Measurements from ENCODE around the gene COL7A1.
"Not testable (repeated sequence)": the region's sequence is repeated elsewhere in the genome, so short reads cannot be mapped to it uniquely, and the experiment has no call there.

Gene COL7A1

GRCh38 chr3:48535578-48535977 is 59.6 kb downstream of the COL7A1 start:
- CTCF ChIA-PET, result no interaction called here
- DNase-seq (ENCODE audit: extremely low spot score), result no peak
- POLR2A ChIA-PET, result no interaction called here
- no peak for TF ChIP-seq SUZ12 (IDR thresholded peaks at IDR 0.05)
- TF ChIP-seq FOXM1 (IDR thresholded peaks at IDR 0.05; ENCODE audit: borderline replicate concordance), result no peak
- no peak for TF ChIP-seq HDGF (IDR thresholded peaks at IDR 0.05; ENCODE audit: borderline replicate concordance)
- no peak for TF ChIP-seq ELF4 (IDR thresholded peaks at IDR 0.05)
- TF ChIP-seq ZNF384 (IDR thresholded peaks at IDR 0.05), result no peak
- no peak for TF ChIP-seq LEF1 (IDR thresholded peaks at IDR 0.05; ENCODE audit: borderline replicate concordance)
- no peak for TF ChIP-seq L3MBTL2 (conservative IDR thresholded peaks at IDR 0.05)
- TF ChIP-seq NFRKB (IDR thresholded peaks at IDR 0.05), result no peak
- no peak for TF ChIP-seq TARDBP (IDR thresholded peaks at IDR 0.05)
- no peak for TF ChIP-seq SP1 (IDR thresholded peaks at IDR 0.05)
- TF ChIP-seq CTBP1 (IDR thresholded peaks at IDR 0.05; ENCODE audit: borderline replicate concordance), result no peak
- no peak for TF ChIP-seq PKNOX1 (IDR thresholded peaks at IDR 0.05)
- TF ChIP-seq BHLHE40 (IDR thresholded peaks at IDR 0.05; ENCODE audit: borderline replicate concordance), result no peak
- TF ChIP-seq FOXK2 (IDR thresholded peaks at IDR 0.05), result no peak
- no peak for TF ChIP-seq FOXA1 (IDR thresholded peaks at IDR 0.05)
- TF ChIP-seq ARNT (IDR thresholded peaks at IDR 0.05), result no peak

- DNase-seq (ENCODE audit: extremely low spot score), result no peak
- CTCF ChIA-PET, result interaction anchor here (1.1 kb wide), 1 partner anchor 97 kb away, joined by 3 read pairs; no protein-coding TSS in a partner anchor
- POLR2A ChIA-PET, result no interaction called here
- TF ChIP-seq FOXA1 (IDR thresholded peaks at IDR 0.05) (no peak), ZNF384 (IDR thresholded peaks at IDR 0.05) (no peak), TARDBP (IDR thresholded peaks at IDR 0.05) (no peak), ARNT (IDR thresholded peaks at IDR 0.05) (no peak), SUZ12 (IDR thresholded peaks at IDR 0.05) (no peak), L3MBTL2 (conservative IDR thresholded peaks at IDR 0.05) (no peak), CTBP1 (IDR thresholded peaks at IDR 0.05; ENCODE audit: borderline replicate concordance) (no peak)
Measured at GRCh38 chr3:48532977-48533337, 62.2 kb downstream of the COL7A1 start.

GRCh38 chr3:48532271-48532976 is 62.7 kb downstream of the COL7A1 start:
- ChIA-PET CTCF (interaction anchor here (1.1 kb wide), 1 partner anchor 96 kb away, joined by 3 read pairs; no protein-coding TSS in a partner anchor), POLR2A (no interaction called here)
- TF ChIP-seq NFRKB (IDR thresholded peaks at IDR 0.05) (no peak), TARDBP (IDR thresholded peaks at IDR 0.05) (no peak), FOXA1 (IDR thresholded peaks at IDR 0.05) (no peak)
- no peak for DNase-seq (ENCODE audit: extremely low spot score)

- CTCF ChIA-PET, result interaction anchor here (0.5 to 0.6 kb wide), 2 partner anchors 57 to 143 kb away, joined by 3 to 10 read pairs; no protein-coding TSS in a partner anchor
- DNase-seq (ENCODE audit: extremely low spot score); POLR2A ChIA-PET: not testable (repeated sequence)
Measured at GRCh38 chr3:48530701-48531100, 64.4 kb downstream of the COL7A1 start.

GRCh38 chr3:48528754-48529153 is 66.4 kb downstream of the COL7A1 start:
- ChIA-PET POLR2A (interaction anchor here (1.2 kb wide), 1 partner anchor 89 kb away, joined by 3 read pairs; the partner anchor contains the start of gene CCDC51), CTCF (no interaction called here)
- no peak for TF ChIP-seq FOXK2 (IDR thresholded peaks at IDR 0.05)
- no peak for TF ChIP-seq SP1 (IDR thresholded peaks at IDR 0.05)
- no peak for TF ChIP-seq NFRKB (IDR thresholded peaks at IDR 0.05)
- TF ChIP-seq TARDBP (IDR thresholded peaks at IDR 0.05), result no peak
- no peak for TF ChIP-seq BHLHE40 (IDR thresholded peaks at IDR 0.05; ENCODE audit: borderline replicate concordance)
- TF ChIP-seq ELF4 (IDR thresholded peaks at IDR 0.05), result no peak
- no peak for TF ChIP-seq FOXM1 (IDR thresholded peaks at IDR 0.05; ENCODE audit: borderline replicate concordance)
- TF ChIP-seq FOXA1 (IDR thresholded peaks at IDR 0.05), result no peak
- TF ChIP-seq ARNT (IDR thresholded peaks at IDR 0.05), result no peak
- no peak for TF ChIP-seq CTBP1 (IDR thresholded peaks at IDR 0.05; ENCODE audit: borderline replicate concordance)
- no peak for TF ChIP-seq SUZ12 (IDR thresholded peaks at IDR 0.05)
- TF ChIP-seq LEF1 (IDR thresholded peaks at IDR 0.05; ENCODE audit: borderline replicate concordance), result no peak
- no peak for TF ChIP-seq PKNOX1 (IDR thresholded peaks at IDR 0.05)
- no peak for TF ChIP-seq HDGF (IDR thresholded peaks at IDR 0.05; ENCODE audit: borderline replicate concordance)
- DNase-seq (ENCODE audit: extremely low spot score), result no peak

GRCh38 chr3:48528048-48528447 is 67.1 kb downstream of the COL7A1 start:
- POLR2A ChIA-PET, result interaction anchor here (1.2 kb wide), 1 partner anchor 88 kb away, joined by 3 read pairs; the partner anchor contains the start of gene CCDC51

More at GRCh38 chr3:48528048-48528447, 67.1 kb downstream of the COL7A1 start:
- CTCF ChIA-PET, result no interaction called here
- TF ChIP-seq CTBP1 (IDR thresholded peaks at IDR 0.05; ENCODE audit: borderline replicate concordance) (no peak), BHLHE40 (IDR thresholded peaks at IDR 0.05; ENCODE audit: borderline replicate concordance) (no peak), FOXK2 (IDR thresholded peaks at IDR 0.05) (no peak), PKNOX1 (IDR thresholded peaks at IDR 0.05) (no peak), ELF4 (IDR thresholded peaks at IDR 0.05) (no peak), SP1 (IDR thresholded peaks at IDR 0.05) (no peak), ARNT (IDR thresholded peaks at IDR 0.05) (no peak), FOXM1 (IDR thresholded peaks at IDR 0.05; ENCODE audit: borderline replicate concordance) (no peak), FOXA1 (IDR thresholded peaks at IDR 0.05) (no peak), LEF1 (IDR thresholded peaks at IDR 0.05; ENCODE audit: borderline replicate concordance) (no peak), L3MBTL2 (conservative IDR thresholded peaks at IDR 0.05) (no peak), HDGF (IDR thresholded peaks at IDR 0.05; ENCODE audit: borderline replicate concordance) (no peak)
- DNase-seq (ENCODE audit: extremely low spot score), result no peak
